ENCODE data around the gene DENND11. TPM values are rescaled to one million over a fixed set of nuclear protein-coding genes. Genes with fewer than 3 reads are reported as not detected.

DENND11 gene
- total RNA-seq, 1 donor from 2014 or later, result 9.1 TPM

DNA sequence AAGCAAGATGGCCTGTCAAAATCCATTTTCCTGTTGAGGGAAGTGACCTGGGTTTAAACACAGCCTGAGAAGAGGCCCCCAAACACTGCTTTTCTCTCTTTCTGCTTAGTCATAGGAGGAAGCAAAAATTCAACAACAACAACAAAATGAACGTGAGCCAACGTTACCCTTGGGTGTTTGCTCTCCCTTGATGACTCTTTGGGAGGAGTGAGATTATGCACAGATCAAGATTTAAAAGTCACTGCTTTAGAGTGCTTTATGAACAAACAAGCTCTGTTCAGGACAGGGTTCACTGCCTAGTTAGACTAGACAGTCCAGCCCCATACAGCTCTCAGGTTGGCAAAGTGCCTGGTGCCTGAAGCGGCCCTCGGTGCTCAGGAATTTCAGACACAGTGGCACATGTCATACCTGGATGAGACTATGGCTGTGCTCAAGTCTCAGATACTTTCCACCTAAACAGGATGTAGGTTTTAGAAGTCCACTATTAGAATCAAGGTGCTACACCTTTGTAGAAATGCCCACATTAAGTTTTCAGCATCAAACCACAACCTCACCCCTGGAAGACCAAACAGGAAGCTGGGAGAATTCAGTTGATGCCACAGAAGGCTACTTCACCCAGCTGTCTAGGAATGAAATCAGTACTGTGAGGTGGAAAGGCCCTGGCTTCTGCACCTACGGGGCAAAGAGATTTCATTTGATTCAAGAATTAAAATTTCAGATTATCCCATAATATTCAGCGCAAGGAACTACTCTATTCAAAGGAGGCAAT, 38.7 kb downstream of the DENND11 start:
- intact Hi-C loops (cut with DNase I), result no loop called here
- peak; percentile 38 for ATAC-seq

DNA sequence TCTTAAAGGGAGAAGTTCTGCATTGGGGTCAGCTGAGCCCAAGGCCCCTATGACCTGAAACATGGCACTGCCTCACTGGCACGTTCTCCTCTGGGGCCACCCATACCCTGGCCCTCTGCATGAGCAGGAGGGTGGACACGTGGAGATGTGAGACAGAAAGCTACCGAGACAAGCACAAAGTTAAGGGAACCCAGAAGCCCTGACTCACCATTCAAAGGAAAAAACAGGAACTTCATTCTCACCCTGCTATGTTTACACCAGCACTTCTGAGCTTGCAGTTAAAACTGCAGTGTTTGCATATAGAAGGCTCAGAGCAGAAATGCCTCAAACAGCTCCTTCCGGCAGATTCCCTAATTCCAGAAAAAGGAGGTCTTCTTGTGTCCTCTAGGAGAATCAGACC, 41.7 kb downstream of the DENND11 start:
- ATAC-seq (peak; percentile 61), DNase-seq (ENCODE audit: missing footprints) (no peak)
- intact Hi-C loops (cut with DNase I), result no loop called here

More for the DNA sequence above, 38.7 kb downstream of the DENND11 start:
- no peak for DNase-seq (ENCODE audit: missing footprints)

DNA sequence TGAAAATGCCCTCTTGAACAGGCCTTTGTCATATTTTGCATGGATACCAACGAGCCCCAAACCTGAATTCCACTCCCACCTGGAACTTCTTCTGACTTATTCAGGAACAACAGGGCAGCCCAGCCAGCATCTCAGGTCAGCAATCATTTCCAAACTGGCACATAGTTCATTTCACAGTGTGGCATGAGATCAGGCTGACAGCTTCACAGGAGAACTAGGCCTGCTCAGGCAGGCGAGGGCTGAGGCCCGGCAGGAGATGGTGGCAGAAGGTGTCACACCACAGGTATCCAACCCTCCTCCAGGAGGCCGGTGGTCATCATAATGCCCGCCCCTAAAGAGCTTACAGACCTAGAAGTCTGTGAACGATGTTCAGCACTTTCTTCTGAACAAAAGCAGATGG, 42.5 kb downstream of the DENND11 start:
- intact Hi-C loops (cut with DNase I), result loop anchor here (5.0 to 10.0 kb wide), 2 partner anchors 45 to 123 kb away; partner anchors contain the start of genes DENND11 and WEE2
- DNase-seq (ENCODE audit: missing footprints), result no peak
- ATAC-seq, result no peak

DNA sequence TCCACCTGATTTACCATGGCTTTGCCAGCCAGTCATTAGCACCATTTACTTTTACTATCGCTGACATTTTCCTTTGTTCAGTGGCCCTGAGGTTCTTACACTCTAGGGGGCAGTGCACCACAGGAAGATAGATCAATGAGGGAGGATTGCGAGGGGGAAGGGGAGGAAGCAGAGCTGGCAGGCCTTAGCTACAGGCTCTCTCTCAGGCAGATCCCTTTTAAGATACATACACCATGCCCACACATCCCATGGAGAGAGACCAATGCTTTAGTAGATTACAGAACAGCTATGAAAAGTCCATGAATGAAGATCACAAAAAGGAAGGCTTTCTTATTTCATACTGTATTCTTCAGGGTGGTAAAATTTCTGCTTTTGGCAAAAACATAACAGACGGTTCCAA, 47.4 kb downstream of the DENND11 start:
- intact Hi-C loops (cut with DNase I), result loop anchor here (1.0 to 10.0 kb wide), 2 partner anchors 50 to 84 kb away; partner anchors contain the start of genes DENND11, SSBP1 and WEE2
- peak; percentile 45 for ATAC-seq
- no peak for DNase-seq (ENCODE audit: missing footprints)

DNA sequence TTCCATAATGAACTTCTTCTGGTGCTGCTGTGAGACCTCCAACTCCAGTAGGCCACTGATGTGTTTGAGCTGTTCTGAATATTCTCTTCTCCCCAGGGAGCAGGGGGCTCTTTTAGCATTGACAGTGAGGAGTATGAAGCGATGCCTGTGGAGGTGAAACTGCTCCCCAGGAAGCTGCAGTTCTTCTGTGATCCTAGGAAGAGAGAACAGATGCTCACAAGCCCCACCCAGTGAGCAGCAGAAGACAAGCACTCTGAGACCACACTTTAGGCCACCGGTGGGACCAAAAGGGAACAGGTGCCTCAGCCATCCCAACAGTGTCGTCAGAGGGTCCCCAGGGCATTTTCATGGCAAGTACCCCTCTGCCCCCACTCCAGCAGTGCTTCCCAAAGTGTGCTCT, 49.3 kb downstream of the DENND11 start:
- intact Hi-C loops (cut with DNase I), result loop anchor here (10.0 kb wide), 1 partner anchor 52 kb away; the partner anchor contains the start of genes DENND11 and WEE2
- no peak for DNase-seq (ENCODE audit: missing footprints)
- ATAC-seq, result no peak

Other genes starting within 250 kb of the DENND11 start
- 28.4 TPM for gene AGK, start 150.8 kb downstream of the DENND11 start, total RNA-seq
- not detected for gene WEE2, start 6.2 kb upstream of the DENND11 start, total RNA-seq
- 109 TPM for gene SSBP1, start 36.2 kb upstream of the DENND11 start, total RNA-seq
- 0.43 TPM for gene TAS2R3, start 61.9 kb upstream of the DENND11 start, total RNA-seq
- gene TAS2R4, start 74.5 kb upstream of the DENND11 start, total RNA-seq, result 0.14 TPM
- gene TAS2R5, start 88.1 kb upstream of the DENND11 start, total RNA-seq, result 0.27 TPM
- not detected for gene PRSS37, start 139.3 kb upstream of the DENND11 start, total RNA-seq
- gene OR9A4, start 214.2 kb upstream of the DENND11 start, total RNA-seq, result not detected
- gene CLEC5A, start 244.8 kb upstream of the DENND11 start, total RNA-seq, result 0.41 TPM

Measured in Right ventricle myocardium inferior (tissue), 1 donor.